HK-2 (cell line): Measurements from ENCODE around the gene SLC36A3.
"Not testable (repeated sequence)": the region's sequence is repeated elsewhere in the genome, so short reads cannot be mapped to it uniquely, and the experiment has no call there.

Source experiments
- DNase-seq: peaks from one replicate; pipeline ENCODE4 v3.0.0-alpha.2; 2018; ENCODE audit not compliant: unreplicated experiment

The SLC36A3 gene

DNA sequence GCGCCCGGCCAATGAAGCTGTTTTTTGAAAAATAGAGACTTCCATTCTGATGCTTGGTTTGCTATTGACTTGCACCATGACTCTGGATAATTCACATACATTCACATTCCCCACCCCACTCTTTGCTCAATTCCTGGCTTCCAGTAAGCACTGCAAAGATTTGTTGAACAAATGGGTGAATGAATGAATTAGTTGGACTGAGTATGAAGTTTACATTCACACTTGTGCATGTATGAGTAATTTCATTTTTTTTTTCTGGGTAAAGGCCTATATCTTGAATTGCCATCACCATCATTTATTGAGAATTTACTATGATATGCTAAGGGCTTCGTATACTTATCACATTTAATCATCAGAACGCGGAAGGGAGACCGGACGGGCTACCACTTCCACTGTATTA is 65.9 kb downstream of the SLC36A3 start:
- DNase-seq: no peak

- DNase-seq: no peak
Measured at GRCh38 chr5:151236888-151237287, 66.7 kb downstream of the SLC36A3 start.

DNA sequence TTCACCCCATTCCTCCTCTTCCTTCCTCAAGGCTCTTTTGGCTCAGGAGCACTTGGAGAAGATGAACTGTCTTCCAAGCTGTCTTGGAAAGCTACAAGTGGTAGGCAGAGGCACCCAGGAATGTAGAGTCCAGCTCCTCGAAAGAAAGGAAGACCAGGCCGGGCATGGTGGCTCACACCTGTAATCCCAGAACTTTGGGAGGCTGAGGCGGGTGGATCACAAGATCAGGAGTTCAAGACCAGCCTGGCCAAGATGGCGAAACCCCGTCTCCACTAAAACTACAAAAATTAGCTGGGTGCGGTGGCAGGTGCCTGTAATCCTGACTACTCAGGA is 68.4 kb downstream of the SLC36A3 start:
- DNase-seq: not testable (repeated sequence)

DNA sequence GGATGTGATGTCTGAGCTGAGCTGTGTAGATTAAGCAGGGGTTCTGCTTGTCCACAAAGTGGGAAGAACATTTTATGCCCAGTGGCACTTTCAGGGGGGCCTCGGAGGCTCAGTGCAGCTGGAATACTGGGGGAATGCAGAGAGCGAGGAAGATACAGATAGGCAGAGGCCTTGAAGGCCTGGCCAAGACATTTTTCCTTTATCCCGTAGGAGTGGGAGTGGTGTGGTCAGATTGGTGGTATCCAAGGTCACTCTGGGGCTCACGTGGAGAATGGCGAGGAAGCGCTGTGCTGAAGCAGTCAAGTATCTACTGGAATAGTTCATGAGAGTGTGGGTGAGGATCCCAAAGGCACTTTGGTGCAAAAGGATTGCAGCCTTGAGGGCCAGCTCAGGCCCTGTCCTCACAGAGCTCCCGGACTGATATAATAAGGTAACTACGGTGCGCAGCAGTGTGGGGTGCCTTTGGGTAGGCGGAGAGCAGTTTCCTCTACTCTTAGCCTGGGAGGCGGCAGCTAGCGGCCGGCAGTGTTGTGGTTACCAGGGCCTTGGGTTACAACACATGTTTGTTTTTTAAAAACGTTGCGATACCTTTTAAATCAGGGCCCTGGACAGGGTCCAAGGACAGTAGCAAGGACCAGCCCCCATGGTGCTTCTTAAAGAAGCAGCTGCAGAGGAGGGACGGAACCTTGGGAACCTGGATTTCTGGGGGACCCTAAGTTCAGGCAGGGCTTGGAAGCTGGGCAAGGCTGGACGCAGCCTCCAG is 68.9 kb downstream of the SLC36A3 start:
- no peak for DNase-seq

- DNase-seq: no peak
Measured at GRCh38 chr5:151233616-151234085, 69.9 kb downstream of the SLC36A3 start.

GRCh38 chr5:151231359-151231758 is 72.2 kb downstream of the SLC36A3 start:
- no peak for DNase-seq

DNA sequence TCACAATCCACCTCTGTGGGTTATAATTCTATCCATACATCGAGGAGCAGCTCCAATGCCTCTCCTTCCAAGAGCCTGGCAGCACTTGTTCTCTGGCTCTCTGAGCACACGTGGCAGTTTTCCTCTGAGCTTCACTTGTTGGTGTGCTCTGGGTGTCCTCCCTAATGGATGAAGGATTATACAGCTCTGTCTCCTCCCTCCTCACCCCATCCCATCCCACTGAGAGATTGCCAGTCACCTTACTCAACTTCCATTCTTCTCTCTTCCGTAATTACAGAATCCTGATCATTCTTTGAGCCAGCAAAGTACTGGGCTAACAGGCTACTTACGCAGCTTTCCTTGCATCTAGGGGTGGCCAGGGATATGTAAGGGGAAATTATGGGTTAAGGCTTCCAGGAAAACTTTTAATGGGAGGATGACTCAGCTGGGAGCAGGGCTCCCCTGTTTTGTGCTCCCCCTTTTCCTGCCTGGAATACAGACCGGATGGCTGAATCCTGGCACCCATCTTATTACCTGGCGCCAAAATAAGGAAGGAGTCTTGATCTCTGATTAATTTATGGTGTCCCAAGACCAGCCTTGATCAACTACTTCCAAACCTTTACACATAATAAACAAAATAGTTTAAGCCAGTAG is 73.4 kb downstream of the SLC36A3 start:
- DNase-seq: no peak

GRCh38 chr5:151228986-151229385 is 74.6 kb downstream of the SLC36A3 start:
- no peak for DNase-seq

GRCh38 chr5:151227918-151228447 is 75.6 kb downstream of the SLC36A3 start:
- DNase-seq: no peak
